HepG2 (cell line): ENCODE results near the gene EGFR. TPM values are rescaled to one million over a fixed set of nuclear protein-coding genes. Genes with fewer than 3 reads are reported as not detected.
A peak's percentile ranks its signal among the peaks of the same experiment; 100 is the strongest.

Experiments used
- ATAC-seq: fragments of 200-7000 bp; cut with Tn5 transposase; 3 replicates; pipeline ENCODE4 v1.9.1; 2020; ENCODE audit warnings: mild to moderate bottlenecking, moderate library complexity
- BruUV-seq: library from RNA; stranded (reverse); fragments of 400-500 nt; replicated peaks from 2 replicates; lab custom pipeline; 2021; lab: Mats Ljungman, UMichigan
- CTCF ChIA-PET: fragments of 300-600 bp; formaldehyde crosslinking; extraction: SDS; loops from one replicate; lab custom pipeline; 2021; ENCODE audit warnings: low total read pairs, inconsistent platforms, low intra/inter-chr PET ratio; lab: Yijun Ruan, JAX
- POLR2A ChIA-PET: fragments of 350-600 bp; sonication (Branson Sonifier 250); formaldehyde crosslinking; loops from one replicate; lab custom pipeline; 2020; ENCODE audit warnings: antibody characterized with exemption, inconsistent platforms; lab: Yijun Ruan, JAX
- DNase-seq: peaks from one replicate; pipeline ENCODE4 v3.0.0-alpha.2; 2015; ENCODE audit warnings: low spot score
- FAIRE-seq: peaks from 3 replicates; lab custom pipeline; 2011; peaks lifted over from hg19 to GRCh38; lab: Jason Lieb, UNC
- H2AFZ ChIP-seq: one replicate; pipeline ENCODE4 v1.6.1; 2011; ENCODE audit warnings: low read length, inconsistent platforms
- H3K27ac ChIP-seq: fragments of 300-600 bp; 3 replicates; pipeline ENCODE4 v1.8.0; 2011; ENCODE audit warnings: mixed run types, mild to moderate bottlenecking, mixed read lengths, low read length, inconsistent platforms; ENCODE audit not compliant: insufficient read depth; ENCODE audit errors: extremely low read length
- H3K27me3 ChIP-seq, 2 experiments: fragments of 200-600 bp in 1 of 2; 2 replicates in 1 of 2; 3 replicates in 1 of 2; pipeline versions ENCODE4 v1.6.0 to v1.8.0; 2011; ENCODE audit warnings: low read length in 2 of 2, mild to moderate bottlenecking in 2 of 2, moderate library complexity in 2 of 2, inconsistent platforms in 1 of 2; ENCODE audit not compliant: insufficient read depth in 2 of 2, control insufficient read depth in 1 of 2
- H3K36me3 ChIP-seq, 2 experiments: fragments of 200-600 bp in 1 of 2; replicated peaks in 1 of 2; 2 replicates in 1 of 2; 3 replicates in 1 of 2; pipeline versions ENCODE4 v1.5.1 to v1.8.0; 2011; ENCODE audit warnings: low read length in 2 of 2, inconsistent platforms in 1 of 2; ENCODE audit not compliant: insufficient read depth in 2 of 2, control insufficient read depth in 1 of 2
- H3K4me1 ChIP-seq: 2 replicates; pipeline ENCODE4 v1.5.1; 2012; ENCODE audit warnings: low read length, inconsistent platforms; ENCODE audit not compliant: insufficient read depth
- H3K4me2 ChIP-seq: 2 replicates; pipeline ENCODE4 v1.6.0; 2011; ENCODE audit warnings: low read depth, low read length, inconsistent platforms
- H3K4me3 ChIP-seq, 3 experiments: fragments of 200-600 bp in 1 of 3; sonication (generic), shearing (Covaris generic) in 1 of 3; replicated peaks in 1 of 3; 2 replicates each; pipeline ENCODE4 v1.5.1; 2011 to 2016; ENCODE audit warnings: low read length in 3 of 3, inconsistent platforms in 2 of 3, low read depth in 2 of 3, mild to moderate bottlenecking in 2 of 3, control low read depth in 1 of 3, mixed read lengths in 1 of 3; ENCODE audit not compliant: insufficient read depth in 1 of 3
- H3K79me2 ChIP-seq: one replicate; pipeline ENCODE4 v1.6.1; 2011; ENCODE audit warnings: low read length, inconsistent platforms; ENCODE audit not compliant: insufficient read depth
- H3K9ac ChIP-seq: 2 replicates; pipeline ENCODE4 v1.6.0; 2011; ENCODE audit warnings: mild to moderate bottlenecking, low read depth, low read length, inconsistent platforms; ENCODE audit not compliant: insufficient read depth
- H3K9me3 ChIP-seq: 2 replicates; pipeline ENCODE4 v1.5.1; 2012; ENCODE audit warnings: mild to moderate bottlenecking, low read length
- H4K20me1 ChIP-seq: 2 replicates; pipeline ENCODE4 v1.6.0; 2011; ENCODE audit warnings: inconsistent platforms, mild to moderate bottlenecking, low read length, moderate library complexity; ENCODE audit not compliant: insufficient read depth
- FOSL1 ChIP-seq: sonication (generic); formaldehyde crosslinking; IDR thresholded peaks from 2 replicates; pipeline ENCODE4 v1.9.0; 2021; ENCODE audit warnings: missing genetic modification reagents, borderline replicate concordance
- FOSL2 ChIP-seq: sonication (generic); formaldehyde crosslinking; IDR thresholded peaks from 2 replicates; pipeline ENCODE4 v1.4.0; 2020; ENCODE audit warnings: missing genetic modification reagents
- HCFC1 ChIP-seq: fragments of 150-350 bp; IDR thresholded peaks from 2 replicates; pipeline ENCODE4 v1.6.1; 2014; ENCODE audit warnings: low read depth, low read length
- KDM2A ChIP-seq: sonication (generic); formaldehyde crosslinking; IDR thresholded peaks from 2 replicates; pipeline ENCODE4 v1.4.0; 2020; ENCODE audit warnings: low read depth, missing genetic modification reagents, borderline replicate concordance
- NFKB2 ChIP-seq: sonication (generic); formaldehyde crosslinking; IDR thresholded peaks from 2 replicates; pipeline ENCODE4 v1.4.0; 2020; ENCODE audit warnings: missing genetic modification reagents, borderline replicate concordance
- PHF8 ChIP-seq: sonication (generic); formaldehyde crosslinking; IDR thresholded peaks from 2 replicates; pipeline ENCODE4 v1.5.0; 2020; ENCODE audit warnings: missing genetic modification reagents
- RARA ChIP-seq: IDR thresholded peaks from 2 replicates; pipeline ENCODE4 v1.6.1; 2016; ENCODE audit warnings: missing genetic modification reagents, missing compliant biosample characterization
- RBAK ChIP-seq: sonication (generic); formaldehyde crosslinking; IDR thresholded peaks from 2 replicates; pipeline ENCODE4 v1.5.1; 2020; ENCODE audit warnings: mild to moderate bottlenecking, missing genetic modification reagents
- RFXAP ChIP-seq: sonication (generic); formaldehyde crosslinking; IDR thresholded peaks from 2 replicates; pipeline ENCODE4 v1.4.0; 2020; ENCODE audit warnings: missing genetic modification reagents, borderline replicate concordance
- SIN3A ChIP-seq: IDR thresholded peaks from 2 replicates; pipeline ENCODE4 v1.6.1; 2011; ENCODE audit warnings: low read depth, mild to moderate bottlenecking, control low read depth, low read length, borderline replicate concordance
- SP5 ChIP-seq: IDR thresholded peaks from 2 replicates; pipeline ENCODE4 v1.6.1; 2016; ENCODE audit warnings: low read depth, borderline replicate concordance
- TARDBP ChIP-seq: sonication (generic); formaldehyde crosslinking; IDR thresholded peaks from 2 replicates; pipeline ENCODE4 v1.8.0; 2022; ENCODE audit warnings: mild to moderate bottlenecking, missing genetic modification reagents
- TEAD2 ChIP-seq: sonication (generic); formaldehyde crosslinking; IDR thresholded peaks from 2 replicates; pipeline ENCODE4 v1.9.0; 2021; ENCODE audit warnings: missing genetic modification reagents
- ZNF121 ChIP-seq: sonication (generic); formaldehyde crosslinking; IDR thresholded peaks from 2 replicates; pipeline ENCODE4 v1.5.0; 2020; ENCODE audit warnings: mild to moderate bottlenecking, missing genetic modification reagents
- ZNF354B ChIP-seq: sonication (generic); formaldehyde crosslinking; IDR thresholded peaks from 2 replicates; pipeline ENCODE4 v1.8.0; 2022; ENCODE audit warnings: mild to moderate bottlenecking, missing genetic modification reagents
- WGBS: methylation state at CpG from one replicate; pipeline ENCODE4 v1.1.6; 2017; ENCODE audit warnings: low lambda C conversion rate; 5-methylcytosine and 5-hydroxymethylcytosine counted together
- in situ Hi-C: cut with HindIII; loops from 2 replicates; pipeline ENCODE4 v1.10.0; 2017; ENCODE audit warnings: low pct_unique_long_range_greater_than_20kb; ENCODE audit not compliant: extremely low pct_ligation_motif_present
- intact Hi-C: fragments of 100-400 bp; cut with micrococcal nuclease; formaldehyde crosslinking; loops from one replicate; pipeline ENCODE4 v1.10.0; 2022; ENCODE audit not compliant: unreplicated experiment
- polyA plus RNA-seq, 8 experiments: library from polyadenylated mRNA; depleted of rRNA in 3 of 8; stranded (reverse) in 7 of 8; unstranded in 1 of 8; fragments of >200 nt; fragmentation: Illumina TruSeq in 4 of 8; extraction: Trizol in 4 of 8; gene quantifications; 2 replicates each; pipeline versions ENCODE4 v1.2.1 to v1.2.3, GENCODE V29; 2011 to 2016; ENCODE audit warnings: low read depth in 4 of 8, missing spikeins in 1 of 8, mixed read lengths in 1 of 8; ENCODE audit not compliant: insufficient read depth in 1 of 8
- total RNA-seq, 5 experiments: library from RNA; depleted of rRNA; stranded (reverse); fragments of >200 nt; fragmentation: Illumina TruSeq; extraction: Trizol; gene quantifications; 2 replicates each; pipeline ENCODE4 v1.2.3, GENCODE V29; 2016; ENCODE audit warnings: low read depth in 1 of 5
- TF ChIP-seq, protein P1 (sequence below): sonication (generic); formaldehyde crosslinking; IDR thresholded peaks from 2 replicates; pipeline ENCODE4 v1.8.0; 2022; ENCODE audit warnings: missing genetic modification reagents, mild to moderate bottlenecking, moderate library complexity, borderline replicate concordance

Gene EGFR
- total and polyA plus RNA-seq, 2 of the 13 experiments (the other 11 are each of a cell fraction or from before 2014, with no cell fraction given): 7.0 to 10.0 TPM

GRCh38 chr7:55132890-55133551 lies 114.2 kb downstream of the EGFR start (continued):
- TF ChIP-seq, protein P1, sequence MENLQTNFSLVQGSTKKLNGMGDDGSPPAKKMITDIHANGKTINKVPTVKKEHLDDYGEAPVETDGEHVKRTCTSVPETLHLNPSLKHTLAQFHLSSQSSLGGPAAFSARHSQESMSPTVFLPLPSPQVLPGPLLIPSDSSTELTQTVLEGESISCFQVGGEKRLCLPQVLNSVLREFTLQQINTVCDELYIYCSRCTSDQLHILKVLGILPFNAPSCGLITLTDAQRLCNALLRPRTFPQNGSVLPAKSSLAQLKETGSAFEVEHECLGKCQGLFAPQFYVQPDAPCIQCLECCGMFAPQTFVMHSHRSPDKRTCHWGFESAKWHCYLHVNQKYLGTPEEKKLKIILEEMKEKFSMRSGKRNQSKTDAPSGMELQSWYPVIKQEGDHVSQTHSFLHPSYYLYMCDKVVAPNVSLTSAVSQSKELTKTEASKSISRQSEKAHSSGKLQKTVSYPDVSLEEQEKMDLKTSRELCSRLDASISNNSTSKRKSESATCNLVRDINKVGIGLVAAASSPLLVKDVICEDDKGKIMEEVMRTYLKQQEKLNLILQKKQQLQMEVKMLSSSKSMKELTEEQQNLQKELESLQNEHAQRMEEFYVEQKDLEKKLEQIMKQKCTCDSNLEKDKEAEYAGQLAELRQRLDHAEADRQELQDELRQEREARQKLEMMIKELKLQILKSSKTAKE (CRISPR knock-in tag): no peak
- peak; percentile 45; the same call in 1 of the 2 replicates for TF ChIP-seq RARA (CRISPR knock-in tag)
- peak; percentile 92 for TF ChIP-seq FOSL2 (CRISPR knock-in tag)
- no peak for TF ChIP-seq KDM2A
- no peak for TF ChIP-seq SIN3A
- TF ChIP-seq FOSL1: peak; percentile 13; the same call in 1 of the 2 replicates
- no peak for TF ChIP-seq SP5 (CRISPR knock-in tag)
- TF ChIP-seq NFKB2: no peak

- Histone ChIP-seq H3K27me3 (no peaks in the 10 kb centered on the region), H3K27ac (peak overlapping the region; percentile 52), H3K79me2 (no peaks in the 10 kb centered on the region), H3K4me1 (peaks cover 57% of the 10 kb centered on the region), H2AFZ (peak overlapping the region; percentile 6), H3K4me3 (peak overlapping the region in 2 of 3 experiments; percentile 2 to 63; a peak in 3 of 6 replicates), H3K4me2 (peak overlapping the region; percentile 83), H3K9ac (peak overlapping the region; percentile 62), H4K20me1 (no peaks in the 10 kb centered on the region), H3K9me3 (peaks cover 2% of the 10 kb centered on the region; the same call in 1 of the 2 replicates), H3K36me3 (no peaks in the 10 kb centered on the region)
- WGBS: 5% methylated on average over 8 of the region's 16 CpGs
- intact Hi-C loops: loop anchor here (1.0 to 10.0 kb wide), 8 partner anchors 45 to 361 kb away; partner anchors contain the start of gene EGFR
- BruUV-seq: no TSS peak
- peak; percentile 73 for DNase-seq
- in situ Hi-C loops: no loop called here
- FAIRE-seq: no peak
- ChIA-PET CTCF (no interaction called here), POLR2A (interaction anchor here (0.8 to 3.1 kb wide), 10 partner anchors 42 to 375 kb away, joined by 3 to 30 read pairs (median 5); partner anchors contain the start of genes EGFR and SEC61G)
- ATAC-seq: peak; percentile 85
- TF ChIP-seq RFXAP: no peak
- TF ChIP-seq TARDBP (CRISPR knock-in tag): no peak
- no peak for TF ChIP-seq ZNF354B (CRISPR knock-in tag)
- 0 out of 2 replicates have a peak, but pooled peaks have one; percentile 16 for TF ChIP-seq PHF8 (CRISPR knock-in tag)
- TF ChIP-seq HCFC1: no peak
- no peak for TF ChIP-seq RBAK
- TF ChIP-seq TEAD2 (CRISPR knock-in tag): no peak
- TF ChIP-seq ZNF121: no peak
These were observed 115.0 kb downstream of the EGFR start for GRCh38 chr7:55133630-55134358.
